ENCODE measurements around the gene ANKRD33B. TPM values are rescaled to one million over a fixed set of nuclear protein-coding genes. Genes with fewer than 3 reads are reported as not detected.

ANKRD33B gene
- total and polyA plus RNA-seq, 9 of the 15 experiments (the other 6 are each of a cell fraction or from before 2014, with no cell fraction given), result 0.10 to 1.7 (median 0.40) TPM

GRCh38 chr5:10543585-10544040 is 20.3 kb upstream of the ANKRD33B start (continued):
- TF ChIP-seq, protein P1, sequence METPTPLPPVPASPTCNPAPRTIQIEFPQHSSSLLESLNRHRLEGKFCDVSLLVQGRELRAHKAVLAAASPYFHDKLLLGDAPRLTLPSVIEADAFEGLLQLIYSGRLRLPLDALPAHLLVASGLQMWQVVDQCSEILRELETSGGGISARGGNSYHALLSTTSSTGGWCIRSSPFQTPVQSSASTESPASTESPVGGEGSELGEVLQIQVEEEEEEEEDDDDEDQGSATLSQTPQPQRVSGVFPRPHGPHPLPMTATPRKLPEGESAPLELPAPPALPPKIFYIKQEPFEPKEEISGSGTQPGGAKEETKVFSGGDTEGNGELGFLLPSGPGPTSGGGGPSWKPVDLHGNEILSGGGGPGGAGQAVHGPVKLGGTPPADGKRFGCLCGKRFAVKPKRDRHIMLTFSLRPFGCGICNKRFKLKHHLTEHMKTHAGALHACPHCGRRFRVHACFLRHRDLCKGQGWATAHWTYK (CRISPR knock-in tag; IDR thresholded peaks at IDR 0.05), result no peak
- TF ChIP-seq ID3 (CRISPR knock-in tag; IDR thresholded peaks at IDR 0.05) (no peak), ID3 (tag; IDR thresholded peaks at IDR 0.05) (peak; percentile 94), SIN3B (IDR thresholded peaks at IDR 0.05; ENCODE audit: low read depth) (no peak), RBM17 (IDR thresholded peaks at IDR 0.05; ENCODE audit: borderline replicate concordance, low read depth, low read length) (no peak), RBM22 (IDR thresholded peaks at IDR 0.05; ENCODE audit: low read depth, low read length, poor library complexity, severe bottlenecking) (no peak), ZNF551 (CRISPR knock-in tag; IDR thresholded peaks at IDR 0.05) (no peak), NCOR1 (IDR thresholded peaks at IDR 0.05) (peak; percentile 32; the same call in 1 of the 2 replicates), ETV1 (tag; conservative IDR thresholded peaks at IDR 0.05; ENCODE audit: low read depth) (0 out of 2 replicates have a peak, but pooled peaks have one; percentile 10), PCBP2 (IDR thresholded peaks at IDR 0.05; ENCODE audit: low read depth, low read length, poor library complexity, severe bottlenecking) (no peak), MBD2 (IDR thresholded peaks at IDR 0.05; ENCODE audit: borderline replicate concordance, low read depth) (no peak), NR2F6 (CRISPR knock-in tag; IDR thresholded peaks at IDR 0.05) (no peak), EZH2 (IDR thresholded peaks at IDR 0.05; ENCODE audit: borderline replicate concordance, low read depth, low read length) (no peak), MEIS2 (IDR thresholded peaks at IDR 0.05; ENCODE audit: partially characterized antibody) (peak; percentile 7), STAG1 (CRISPR knock-in tag; IDR thresholded peaks at IDR 0.05; ENCODE audit: borderline replicate concordance) (no peak), KDM5B (IDR thresholded peaks at IDR 0.05; ENCODE audit: insufficient replicate concordance, low read depth, low read length) (no peak), CBFA2T2 (conservative IDR thresholded peaks at IDR 0.05) (peak; percentile 31; the same call in 1 of the 2 replicates), CEBPG (CRISPR knock-in tag; IDR thresholded peaks at IDR 0.05) (no peak), CEBPG (tag; conservative IDR thresholded peaks at IDR 0.05 in 1 of 2, IDR thresholded peaks at IDR 0.05 in 1 of 2) (peak; percentile 52 to 78; a peak in 2 of 4 replicates)
- TF ChIP-seq, protein P2, sequence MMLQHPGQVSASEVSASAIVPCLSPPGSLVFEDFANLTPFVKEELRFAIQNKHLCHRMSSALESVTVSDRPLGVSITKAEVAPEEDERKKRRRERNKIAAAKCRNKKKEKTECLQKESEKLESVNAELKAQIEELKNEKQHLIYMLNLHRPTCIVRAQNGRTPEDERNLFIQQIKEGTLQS (IDR thresholded peaks at IDR 0.05), result peak; percentile 68; the same call in 1 of the 2 replicates
- TF ChIP-seq, protein P2 (CRISPR knock-in tag; conservative IDR thresholded peaks at IDR 0.05), result no peak

All from K562 (cell line).